ENCODE results near the gene DEFB132.

DNA sequence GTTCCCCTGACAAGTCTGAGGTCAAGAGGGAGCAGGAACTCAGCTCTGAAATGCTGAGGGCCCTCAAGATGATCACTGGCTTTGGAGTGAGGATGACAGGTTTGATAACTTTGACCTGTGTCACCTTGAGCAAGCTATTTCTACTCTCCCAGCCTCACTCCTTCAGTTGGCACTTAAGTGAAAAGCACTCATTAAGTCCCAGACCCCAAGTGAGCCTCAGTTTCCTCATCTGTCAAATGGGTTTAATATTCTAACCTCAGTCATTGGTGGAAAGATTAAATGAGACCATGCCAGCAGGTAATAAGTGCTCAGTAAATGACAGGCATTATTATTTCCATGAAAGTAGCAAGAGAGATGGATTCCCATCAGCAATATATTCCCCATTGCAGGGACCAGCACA is 14.0 kb downstream of the DEFB132 start:
- no peak for TF ChIP-seq POLR2A (IDR thresholded peaks at IDR 0.05; ENCODE audit: low read depth, low read length)
- no peak for TF ChIP-seq POLR2AphosphoS5 (IDR thresholded peaks at IDR 0.05; ENCODE audit: low read depth, low read length)
- no peak for TF ChIP-seq TAF1 (IDR thresholded peaks at IDR 0.05; ENCODE audit: low read depth, low read length)
- no peak for TF ChIP-seq SPI1 (IDR thresholded peaks at IDR 0.05; ENCODE audit: low read depth, low read length)
- TF ChIP-seq POU2F2 (IDR thresholded peaks at IDR 0.05; ENCODE audit: low read depth, low read length), result no peak
- TF ChIP-seq PAX5 (IDR thresholded peaks at IDR 0.05; ENCODE audit: insufficient read depth, low read length, severe bottlenecking), result no peak
